Mucosa of stomach (tissue), 1 donor: ENCODE results near the gene RHOA.

Source experiments
- H3K27me3 ChIP-seq: one replicate; pipeline ENCODE4 v1.7.0; 2013; ENCODE audit warnings: mild to moderate bottlenecking, low read length; ENCODE audit not compliant: control insufficient read depth, insufficient read depth
- H3K36me3 ChIP-seq: one replicate; pipeline ENCODE4 v1.7.0; 2013; ENCODE audit warnings: low read length; ENCODE audit not compliant: control insufficient read depth, insufficient read depth
- H3K4me1 ChIP-seq: one replicate; pipeline ENCODE4 v1.7.0; 2013; ENCODE audit warnings: mild to moderate bottlenecking, low read length; ENCODE audit not compliant: control insufficient read depth, insufficient read depth
- H3K4me3 ChIP-seq: one replicate; pipeline ENCODE4 v1.7.0; 2013; ENCODE audit warnings: low read length
- H3K9ac ChIP-seq: one replicate; pipeline ENCODE4 v1.7.0; 2013; ENCODE audit warnings: mild to moderate bottlenecking, low read length, moderate library complexity
- H3K9me3 ChIP-seq: one replicate; pipeline ENCODE4 v1.7.0; 2013; ENCODE audit warnings: mild to moderate bottlenecking, low read length, moderate library complexity; ENCODE audit not compliant: control insufficient read depth
- donor health status: Pancreatic carcinoma.

Gene RHOA

GRCh38 chr3:49411968-49412631 lies at the start of gene RHOA, which contains the start of gene TCTA:
Gene RHOA (minus strand): TSS chr3:49411976. CDS start chr3:49375589, 36,387 bp downstream.
Gene TCTA (plus strand): TSS chr3:49412423. CDS start chr3:49412427, 4 bp downstream.
- Histone ChIP-seq H3K9me3 (no peaks in the 10 kb centered on the region), H3K27me3 (no peaks in the 10 kb centered on the region), H3K4me3 (peak within 1 kb of the TSS; percentile 81), H3K9ac (peak within 1 kb of the TSS; percentile 86), H3K36me3 (peaks cover 10% of the 10 kb centered on the region), H3K4me1 (peaks cover 32% of the 10 kb centered on the region)

GRCh38 chr3:49460956-49461355 lies 49.2 kb upstream of the RHOA start:
- peaks cover 25% of the 10 kb centered on the region for H3K4me1 ChIP-seq
- H3K36me3 ChIP-seq = no peaks in the 10 kb centered on the region
- no peaks in the 10 kb centered on the region for H3K27me3 ChIP-seq
- no peaks in the 10 kb centered on the region for H3K9me3 ChIP-seq
- H3K4me3 ChIP-seq = no peak overlapping the region
- H3K9ac ChIP-seq = peak overlapping the region; percentile 0

- H3K9ac ChIP-seq = no peak overlapping the region
- H3K36me3 ChIP-seq = no peaks in the 10 kb centered on the region
- no peaks in the 10 kb centered on the region for H3K27me3 ChIP-seq
- no peaks in the 10 kb centered on the region for H3K9me3 ChIP-seq
- H3K4me3 ChIP-seq = no peak overlapping the region
- H3K4me1 ChIP-seq = peaks cover 19% of the 10 kb centered on the region
Measured at GRCh38 chr3:49460188-49460890, 48.6 kb upstream of the RHOA start.

- no peak overlapping the region for H3K4me3 ChIP-seq
- no peak overlapping the region for H3K9ac ChIP-seq
- no peaks in the 10 kb centered on the region for H3K27me3 ChIP-seq
- H3K9me3 ChIP-seq = no peaks in the 10 kb centered on the region
- no peaks in the 10 kb centered on the region for H3K36me3 ChIP-seq
- H3K4me1 ChIP-seq = peaks cover 21% of the 10 kb centered on the region
Measured at GRCh38 chr3:49456466-49456865, 44.7 kb upstream of the RHOA start.

- no peaks in the 10 kb centered on the region for H3K9me3 ChIP-seq
- H3K27me3 ChIP-seq = no peaks in the 10 kb centered on the region
- no peak overlapping the region for H3K9ac ChIP-seq
- H3K36me3 ChIP-seq = no peaks in the 10 kb centered on the region
- no peak overlapping the region for H3K4me3 ChIP-seq
- H3K4me1 ChIP-seq = peaks cover 12% of the 10 kb centered on the region
Measured at GRCh38 chr3:49454898-49455681, 43.3 kb upstream of the RHOA start.

- H3K9ac ChIP-seq = no peak overlapping the region
- H3K9me3 ChIP-seq = no peaks in the 10 kb centered on the region
- peaks cover 12% of the 10 kb centered on the region for H3K4me1 ChIP-seq
Measured at GRCh38 chr3:49454458-49454857, 42.7 kb upstream of the RHOA start.

GRCh38 chr3:49453621-49454020 lies 41.8 kb upstream of the RHOA start:
- no peak overlapping the region for H3K9ac ChIP-seq
- H3K4me1 ChIP-seq = peaks cover 12% of the 10 kb centered on the region
- H3K36me3 ChIP-seq = no peaks in the 10 kb centered on the region
- H3K27me3 ChIP-seq = no peaks in the 10 kb centered on the region
- no peaks in the 10 kb centered on the region for H3K9me3 ChIP-seq
- no peak overlapping the region for H3K4me3 ChIP-seq

More at GRCh38 chr3:49454458-49454857, 42.7 kb upstream of the RHOA start:
- H3K4me3 ChIP-seq = no peak overlapping the region
- no peaks in the 10 kb centered on the region for H3K36me3 ChIP-seq
- H3K27me3 ChIP-seq = no peaks in the 10 kb centered on the region

GRCh38 chr3:49445391-49445790 lies 33.6 kb upstream of the RHOA start:
- Histone ChIP-seq H3K9me3 (no peaks in the 10 kb centered on the region), H3K36me3 (no peaks in the 10 kb centered on the region), H3K27me3 (no peaks in the 10 kb centered on the region), H3K4me3 (no peak overlapping the region), H3K4me1 (peaks cover 3% of the 10 kb centered on the region), H3K9ac (no peak overlapping the region)

- H3K36me3 ChIP-seq = no peaks in the 10 kb centered on the region
- H3K4me1 ChIP-seq = peaks cover 4% of the 10 kb centered on the region
- H3K9me3 ChIP-seq = no peaks in the 10 kb centered on the region
- H3K4me3 ChIP-seq = no peak overlapping the region
- H3K9ac ChIP-seq = no peak overlapping the region
- no peaks in the 10 kb centered on the region for H3K27me3 ChIP-seq
Measured at GRCh38 chr3:49434731-49435130, 23.0 kb upstream of the RHOA start.

- no peaks in the 10 kb centered on the region for H3K9me3 ChIP-seq
- H3K27me3 ChIP-seq = no peaks in the 10 kb centered on the region
- peak overlapping the region; percentile 47 for H3K4me3 ChIP-seq
- H3K36me3 ChIP-seq = peaks cover 5% of the 10 kb centered on the region
- peaks cover 9% of the 10 kb centered on the region for H3K4me1 ChIP-seq
- H3K9ac ChIP-seq = peak overlapping the region; percentile 71
Measured at GRCh38 chr3:49428752-49429080, 16.9 kb upstream of the RHOA start.

GRCh38 chr3:49427586-49427985 lies 15.8 kb upstream of the RHOA start:
- Histone ChIP-seq H3K4me1 (peaks cover 14% of the 10 kb centered on the region), H3K9ac (no peak overlapping the region), H3K4me3 (no peak overlapping the region), H3K27me3 (no peaks in the 10 kb centered on the region), H3K36me3 (peaks cover 5% of the 10 kb centered on the region), H3K9me3 (no peaks in the 10 kb centered on the region)

GRCh38 chr3:49424816-49425215 lies 13.0 kb upstream of the RHOA start:
- peaks cover 5% of the 10 kb centered on the region for H3K36me3 ChIP-seq
- H3K9ac ChIP-seq = no peak overlapping the region
- peaks cover 23% of the 10 kb centered on the region for H3K4me1 ChIP-seq
- H3K4me3 ChIP-seq = no peak overlapping the region
- H3K27me3 ChIP-seq = no peaks in the 10 kb centered on the region
- H3K9me3 ChIP-seq = no peaks in the 10 kb centered on the region
